DOHH2 (cell line): ENCODE measurements around the gene SLCO3A1.
A peak's percentile ranks its signal among the peaks of the same experiment; 100 is the strongest.

ENCODE experiments used
- H3F3A ChIP-seq: fragments of 200-600 bp; sonication (generic), shearing (Covaris generic); 2 replicates; pipeline ENCODE4 v1.6.0; 2016; ENCODE audit warnings: antibody characterized with exemption, mild to moderate bottlenecking; ENCODE audit not compliant: control insufficient read depth, insufficient read depth
- H3K27ac ChIP-seq: fragments of 200-600 bp; sonication (generic); 2 replicates; pipeline ENCODE4 v1.5.1; 2014; ENCODE audit warnings: low read depth, mild to moderate bottlenecking, low read length, moderate library complexity
- H3K27me3 ChIP-seq: fragments of 200-600 bp; sonication (generic); 2 replicates; pipeline ENCODE4 v1.6.1; 2014; ENCODE audit warnings: mild to moderate bottlenecking, low read length, mixed read lengths; ENCODE audit not compliant: control insufficient read depth
- H3K36me3 ChIP-seq: fragments of 200-600 bp; sonication (generic); 2 replicates; pipeline ENCODE4 v1.6.1; 2014; ENCODE audit warnings: mild to moderate bottlenecking, low read length, moderate library complexity, mixed read lengths; ENCODE audit not compliant: control insufficient read depth
- H3K4me1 ChIP-seq: fragments of 200-600 bp; sonication (generic); 2 replicates; pipeline ENCODE4 v1.6.1; 2014; ENCODE audit warnings: mild to moderate bottlenecking, low read length, mixed read lengths; ENCODE audit not compliant: control insufficient read depth
- H3K4me2 ChIP-seq: fragments of 200-600 bp; sonication (generic); 2 replicates; pipeline ENCODE4 v1.6.0; 2014; ENCODE audit warnings: mild to moderate bottlenecking, low read length, moderate library complexity
- H3K4me3 ChIP-seq: fragments of 200-600 bp; sonication (generic); 2 replicates; pipeline ENCODE4 v1.5.1; 2014; ENCODE audit warnings: mild to moderate bottlenecking, low read length, mixed read lengths
- H3K79me2 ChIP-seq: fragments of 200-600 bp; sonication (generic); 2 replicates; pipeline ENCODE4 v1.6.1; 2014; ENCODE audit warnings: mild to moderate bottlenecking, low read length, mixed read lengths; ENCODE audit not compliant: control insufficient read depth
- H3K9me2 ChIP-seq: fragments of 200-600 bp; sonication (generic); replicated peaks from 2 replicates; pipeline ENCODE4 v1.6.1; 2014; ENCODE audit warnings: mild to moderate bottlenecking, low read length, mixed read lengths; ENCODE audit not compliant: control insufficient read depth
- H3K9me3 ChIP-seq: fragments of 200-600 bp; sonication (generic); 2 replicates; pipeline ENCODE4 v1.6.1; 2014; ENCODE audit warnings: antibody characterized with exemption, low read length, mixed read lengths; ENCODE audit not compliant: control insufficient read depth, insufficient read depth
- H4K20me1 ChIP-seq: fragments of 200-600 bp; sonication (generic); 2 replicates; pipeline ENCODE4 v1.6.0; 2014; ENCODE audit warnings: low read depth, mild to moderate bottlenecking, antibody characterized with exemption, low read length, moderate library complexity; ENCODE audit not compliant: control insufficient read depth, insufficient read depth
- EZH2phosphoT487 ChIP-seq: fragments of 200-600 bp; sonication (generic); IDR thresholded peaks from 2 replicates; pipeline ENCODE4 v1.6.1; 2017; ENCODE audit warnings: borderline replicate concordance, mild to moderate bottlenecking, antibody characterized with exemption, low read length, moderate library complexity, mixed read lengths
- TF ChIP-seq, protein P1 (sequence below): fragments of 200-600 bp; sonication (generic); IDR thresholded peaks from one replicate; pipeline ENCODE4 v1.5.1; 2014; ENCODE audit warnings: antibody characterized with exemption, mild to moderate bottlenecking, low read depth, low read length; ENCODE audit not compliant: poor library complexity, severe bottlenecking

SLCO3A1 gene

DNA sequence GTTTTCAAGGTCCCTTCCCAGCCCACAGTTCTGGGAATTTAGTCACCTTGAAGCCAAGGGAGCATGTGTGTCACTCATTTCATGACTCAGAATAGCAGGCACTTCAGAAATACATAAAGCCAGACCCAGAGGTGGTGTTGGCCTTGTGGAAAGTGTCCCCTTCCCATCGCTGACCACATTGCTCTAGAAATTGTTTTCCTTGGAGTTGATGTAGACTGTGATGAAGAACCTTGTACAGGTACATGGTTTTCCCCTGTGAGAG is 158.8 kb downstream of the SLCO3A1 start:
- Histone ChIP-seq H3F3A (no peaks in the 10 kb centered on the region), H3K79me2 (no peaks in the 10 kb centered on the region), H3K4me1 (peaks cover 14% of the 10 kb centered on the region), H3K9me3 (no peaks in the 10 kb centered on the region), H3K27me3 (no peaks in the 10 kb centered on the region), H3K27ac (no peak overlapping the region), H3K36me3 (no peaks in the 10 kb centered on the region), H4K20me1 (no peaks in the 10 kb centered on the region), H3K4me2 (no peak overlapping the region), H3K9me2 (no peaks in the 10 kb centered on the region), H3K4me3 (no peak overlapping the region)
- TF ChIP-seq, protein P1, sequence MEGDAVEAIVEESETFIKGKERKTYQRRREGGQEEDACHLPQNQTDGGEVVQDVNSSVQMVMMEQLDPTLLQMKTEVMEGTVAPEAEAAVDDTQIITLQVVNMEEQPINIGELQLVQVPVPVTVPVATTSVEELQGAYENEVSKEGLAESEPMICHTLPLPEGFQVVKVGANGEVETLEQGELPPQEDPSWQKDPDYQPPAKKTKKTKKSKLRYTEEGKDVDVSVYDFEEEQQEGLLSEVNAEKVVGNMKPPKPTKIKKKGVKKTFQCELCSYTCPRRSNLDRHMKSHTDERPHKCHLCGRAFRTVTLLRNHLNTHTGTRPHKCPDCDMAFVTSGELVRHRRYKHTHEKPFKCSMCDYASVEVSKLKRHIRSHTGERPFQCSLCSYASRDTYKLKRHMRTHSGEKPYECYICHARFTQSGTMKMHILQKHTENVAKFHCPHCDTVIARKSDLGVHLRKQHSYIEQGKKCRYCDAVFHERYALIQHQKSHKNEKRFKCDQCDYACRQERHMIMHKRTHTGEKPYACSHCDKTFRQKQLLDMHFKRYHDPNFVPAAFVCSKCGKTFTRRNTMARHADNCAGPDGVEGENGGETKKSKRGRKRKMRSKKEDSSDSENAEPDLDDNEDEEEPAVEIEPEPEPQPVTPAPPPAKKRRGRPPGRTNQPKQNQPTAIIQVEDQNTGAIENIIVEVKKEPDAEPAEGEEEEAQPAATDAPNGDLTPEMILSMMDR = no peak
- TF ChIP-seq EZH2phosphoT487 = no peak

DNA sequence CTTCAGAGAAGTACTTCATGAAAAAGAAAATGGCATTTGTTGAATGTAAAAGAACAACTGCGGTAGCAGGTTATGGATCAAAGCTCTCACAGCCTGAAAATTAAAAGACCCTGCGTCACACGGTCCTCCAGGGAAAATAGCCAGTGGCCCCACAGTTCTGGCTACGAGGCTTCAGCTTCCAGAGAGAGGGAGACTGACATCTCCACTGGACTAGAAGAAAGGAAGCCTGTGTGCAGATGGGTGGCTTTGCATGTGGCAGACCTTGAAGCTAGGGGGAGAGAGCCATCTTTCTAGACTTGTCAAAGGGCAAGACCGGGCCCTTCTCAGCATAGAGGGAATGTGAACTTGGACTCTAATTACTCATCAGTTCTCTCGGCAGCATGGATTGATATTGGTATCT is 159.4 kb downstream of the SLCO3A1 start:
- Histone ChIP-seq H4K20me1 (no peaks in the 10 kb centered on the region), H3K79me2 (no peaks in the 10 kb centered on the region), H3K27ac (no peak overlapping the region), H3K36me3 (no peaks in the 10 kb centered on the region), H3K4me2 (no peak overlapping the region), H3K9me3 (no peaks in the 10 kb centered on the region), H3K27me3 (no peaks in the 10 kb centered on the region), H3K9me2 (no peaks in the 10 kb centered on the region), H3K4me1 (peaks cover 14% of the 10 kb centered on the region), H3F3A (no peaks in the 10 kb centered on the region), H3K4me3 (no peak overlapping the region)
- TF ChIP-seq, protein P1 = no peak
- no peak for TF ChIP-seq EZH2phosphoT487

DNA sequence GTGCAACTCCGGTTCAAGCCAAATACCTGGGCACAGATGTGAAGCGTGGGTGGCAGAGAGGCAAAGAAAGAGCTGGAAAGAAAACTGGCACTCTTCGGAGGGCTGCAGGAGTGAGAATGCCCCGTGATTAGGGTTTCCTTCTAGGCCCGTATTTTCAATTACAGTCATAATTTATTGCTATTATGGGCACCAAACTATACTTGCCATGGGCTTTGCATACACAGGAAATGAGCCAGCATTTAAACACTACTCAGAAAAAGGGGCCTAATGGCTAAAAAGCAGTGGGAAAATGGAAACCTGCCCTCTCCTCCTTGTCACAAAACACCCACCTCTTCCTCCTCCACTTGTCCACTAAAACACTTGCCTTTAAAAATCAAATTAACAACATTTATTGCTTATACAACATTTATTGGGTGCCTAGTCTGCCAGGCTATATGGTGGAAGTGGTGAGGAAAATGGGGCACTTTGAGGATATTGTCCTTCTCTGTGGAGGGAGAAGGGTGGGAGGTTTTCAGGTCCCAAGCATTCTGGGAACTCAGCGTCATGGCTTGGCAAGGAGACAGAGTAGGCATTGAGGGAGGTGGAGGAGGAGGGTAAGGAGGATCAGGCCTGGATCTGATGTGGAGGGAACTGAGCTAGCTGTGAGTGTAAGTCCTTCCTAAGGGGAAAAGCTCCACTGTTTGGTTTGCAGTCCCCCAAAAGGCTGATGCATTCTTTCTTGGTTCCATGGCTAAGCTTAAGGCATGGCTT is 160.9 kb downstream of the SLCO3A1 start:
- H3K36me3 ChIP-seq = no peaks in the 10 kb centered on the region
- no peak overlapping the region for H3K27ac ChIP-seq
- no peaks in the 10 kb centered on the region for H3K9me2 ChIP-seq
- no peaks in the 10 kb centered on the region for H4K20me1 ChIP-seq
- TF ChIP-seq EZH2phosphoT487 = no peak
- TF ChIP-seq, protein P1 = no peak
- no peaks in the 10 kb centered on the region for H3K27me3 ChIP-seq
- no peaks in the 10 kb centered on the region for H3K9me3 ChIP-seq
- H3K79me2 ChIP-seq = no peaks in the 10 kb centered on the region
- peak overlapping the region; percentile 18 for H3K4me2 ChIP-seq
- H3K4me3 ChIP-seq = 0 out of 2 replicates have a peak overlapping the region, but pooled peaks have one; percentile 8
- H3F3A ChIP-seq = no peaks in the 10 kb centered on the region
- peaks cover 14% of the 10 kb centered on the region for H3K4me1 ChIP-seq
